A549 (cell line): ENCODE measurements around the gene SLC26A4. TPM values are rescaled to one million over a fixed set of nuclear protein-coding genes. Genes with fewer than 3 reads are reported as not detected.

ENCODE experiments used
- ATAC-seq, 2 experiments: fragments of 200-7000 bp in 1 of 2; fragments of >200 bp in 1 of 2; cut with Nextera tagmentation in 1 of 2; cut with Tn5 transposase in 1 of 2; 3 replicates each; pipeline versions ENCODE4 v1.8.0 to v1.9.1; 2018 to 2020; ENCODE audit warnings: mild to moderate bottlenecking in 1 of 2, moderate library complexity in 1 of 2
- CTCF ChIA-PET: fragments of 300-600 bp; sonication (Branson Sonifier 250); formaldehyde crosslinking; extraction: SDS; loops from one replicate; lab custom pipeline; 2021; ENCODE audit warnings: antibody characterized with exemption, inconsistent platforms; lab: Yijun Ruan, JAX
- POLR2A ChIA-PET: fragments of 350-600 bp; formaldehyde crosslinking; extraction: SDS; loops from one replicate; lab custom pipeline; 2021; ENCODE audit warnings: antibody characterized with exemption, inconsistent platforms; lab: Yijun Ruan, JAX
- DNase-seq, 2 experiments: peaks; one replicate each; pipeline versions ENCODE4 v3.0.0 to v3.0.0-alpha.2; 2011 to 2016; ENCODE audit warnings: low read depth in 1 of 2, low spot score in 1 of 2
- FAIRE-seq: peaks from 2 replicates; lab custom pipeline; 2011; peaks lifted over from hg19 to GRCh38; lab: Jason Lieb, UNC
- H3K27ac ChIP-seq, 2 experiments: fragments of >200 bp; sonication (Bioruptor Twin); formaldehyde crosslinking; 3 replicates each; pipeline ENCODE4 v1.5.1; 2016 to 2017
- H3K4me1 ChIP-seq: fragments of >200 bp; sonication (Bioruptor Twin); formaldehyde crosslinking; 3 replicates; pipeline ENCODE4 v1.6.1; 2016
- H3K4me2 ChIP-seq: fragments of >200 bp; sonication (Bioruptor Twin); formaldehyde crosslinking; 3 replicates; pipeline ENCODE4 v1.6.1; 2016
- H3K4me3 ChIP-seq: fragments of >200 bp; sonication (Bioruptor Twin); formaldehyde crosslinking; 3 replicates; pipeline ENCODE4 v1.5.1; 2016
- H3K9me3 ChIP-seq: fragments of >200 bp; sonication (Bioruptor Twin); formaldehyde crosslinking; 3 replicates; pipeline ENCODE4 v1.6.1; 2016
- CEBPB ChIP-seq, 2 experiments: fragments of >200 bp in 1 of 2; sonication (Bioruptor Twin) in 1 of 2; formaldehyde crosslinking in 1 of 2; IDR thresholded peaks; 2 replicates each; pipeline ENCODE4 v1.6.1; 2012 to 2016
- CHD2 ChIP-seq: fragments of 150-350 bp; IDR thresholded peaks from 2 replicates; pipeline ENCODE4 v1.6.1; 2014; ENCODE audit warnings: low read length; ENCODE audit not compliant: partially characterized antibody
- CTCF ChIP-seq: fragments of >200 bp; sonication (Bioruptor Twin); formaldehyde crosslinking; IDR thresholded peaks from 3 replicates; pipeline ENCODE4 v1.5.1; 2016
- EHMT2 ChIP-seq: fragments of 200-600 bp; sonication (generic); IDR thresholded peaks from 2 replicates; pipeline ENCODE4 v1.6.1; 2016; ENCODE audit warnings: antibody characterized with exemption, low read depth, mild to moderate bottlenecking, moderate library complexity
- ELK1 ChIP-seq: fragments of 150-350 bp; IDR thresholded peaks from 2 replicates; pipeline ENCODE4 v1.6.1; 2014; ENCODE audit warnings: low read depth, mild to moderate bottlenecking, low read length
- FOSB ChIP-seq: fragments of 250-450 bp; sonication (Bioruptor Pico); IDR thresholded peaks from 2 replicates; pipeline ENCODE4 v1.5.0; 2020; ENCODE audit warnings: mild to moderate bottlenecking, moderate library complexity
- GATA3 ChIP-seq: IDR thresholded peaks from 2 replicates; pipeline ENCODE4 v1.6.1; 2012; ENCODE audit warnings: borderline replicate concordance
- HDAC2 ChIP-seq: fragments of 200-600 bp; sonication (generic); IDR thresholded peaks from 2 replicates; pipeline ENCODE4 v1.6.1; 2016
- JUN ChIP-seq, 2 experiments: fragments of >200 bp; sonication (Bioruptor Twin); formaldehyde crosslinking; IDR thresholded peaks; 2 replicates in 1 of 2; 3 replicates in 1 of 2; pipeline ENCODE4 v1.6.1; 2016 to 2017
- JUNB ChIP-seq: fragments of >200 bp; sonication (Bioruptor Twin); formaldehyde crosslinking; IDR thresholded peaks from 2 replicates; pipeline ENCODE4 v1.6.1; 2016
- KDM1A ChIP-seq: fragments of 200-600 bp; sonication (generic); IDR thresholded peaks from 2 replicates; pipeline ENCODE4 v1.6.1; 2016; ENCODE audit warnings: low read depth, mild to moderate bottlenecking
- KDM5A ChIP-seq: fragments of 200-600 bp; sonication (generic); IDR thresholded peaks from 2 replicates; pipeline ENCODE4 v1.6.1; 2016; ENCODE audit warnings: antibody characterized with exemption, mild to moderate bottlenecking
- MAZ ChIP-seq: fragments of 150-350 bp; IDR thresholded peaks from 2 replicates; pipeline ENCODE4 v1.6.1; 2014; ENCODE audit warnings: antibody characterized with exemption, low read depth, low read length, borderline replicate concordance
- NFE2L2 ChIP-seq: fragments of 150-350 bp; conservative IDR thresholded peaks from 2 replicates; pipeline ENCODE4 v1.6.1; 2014; ENCODE audit warnings: low read length
- POLR2A ChIP-seq: IDR thresholded peaks from 2 replicates; pipeline ENCODE4 v1.6.1; 2012; ENCODE audit warnings: mild to moderate bottlenecking, low read length
- RCOR1 ChIP-seq: fragments of 150-350 bp; IDR thresholded peaks from 2 replicates; pipeline ENCODE4 v1.6.1; 2014; ENCODE audit warnings: antibody characterized with exemption, low read length, low read depth
- ZNF302 ChIP-seq: fragments of 250-450 bp; sonication (Bioruptor Pico); IDR thresholded peaks from 2 replicates; pipeline ENCODE4 v1.9.0; 2021; ENCODE audit warnings: inconsistent platforms, mild to moderate bottlenecking, moderate library complexity
- ZSCAN20 ChIP-seq: fragments of 250-450 bp; sonication (Bioruptor Pico); IDR thresholded peaks from 2 replicates; pipeline ENCODE4 v1.8.0; 2022; ENCODE audit warnings: mild to moderate bottlenecking, moderate library complexity
- WGBS: methylation state at CpG from one replicate; pipeline ENCODE4 v1.1.6; 2017; ENCODE audit errors: missing lambda C conversion rate; 5-methylcytosine and 5-hydroxymethylcytosine counted together
- polyA plus RNA-seq, 4 experiments: library from polyadenylated mRNA; depleted of rRNA in 3 of 4; stranded (reverse); fragments of >200 nt; fragmentation: RNase III in 1 of 4; extraction: RNeasy Plus Mini Kit Qiagen cat#74134 plus additional on column Dnase treatment in 1 of 4; gene quantifications; 2 replicates in 3 of 4; 3 replicates in 1 of 4; pipeline ENCODE4 v1.2.3, GENCODE V29; 2011 to 2017
- small RNA-seq, 6 experiments: library from RNA; depleted of rRNA; stranded (forward); fragments of <200 nt; gene quantifications; one replicate each; pipeline ENCODE3, GENCODE V24; 2012

The SLC26A4 gene
- polyA plus RNA-seq, 2 of the 4 experiments (the other 2 are of a cell fraction) = 0.21 to 0.43 TPM

GRCh38 chr7:107751113-107751512 is 90.5 kb downstream of the SLC26A4 start:
- H3K27ac ChIP-seq = no peak overlapping the region
- no peak for TF ChIP-seq ZNF302 (CRISPR knock-in tag)
- no peak for TF ChIP-seq JUN (IDR thresholded peaks at IDR 0.05)
- no peak for TF ChIP-seq NFE2L2
- no peak for TF ChIP-seq FOSB
- no peak for TF ChIP-seq ELK1
- TF ChIP-seq KDM5A = no peak
- H3K4me2 ChIP-seq = no peak overlapping the region
- FAIRE-seq (no peak), DNase-seq (no peak), ATAC-seq (no peak)
- 96% methylated on average over 7 of the region's 7 CpGs for WGBS
- ChIA-PET CTCF (no interaction called here), POLR2A (no interaction called here)
- no peaks in the 10 kb centered on the region for H3K9me3 ChIP-seq
- peaks cover 9% of the 10 kb centered on the region for H3K4me1 ChIP-seq
- no peak overlapping the region for H3K4me3 ChIP-seq

- Histone ChIP-seq H3K4me2 (no peak overlapping the region), H3K27ac (no peak overlapping the region), H3K4me1 (no peaks in the 10 kb centered on the region), H3K4me3 (no peak overlapping the region)
- 93% methylated on average over 2 of the region's 2 CpGs for WGBS
- ATAC-seq (no peak), FAIRE-seq (no peak), DNase-seq (no peak)
- POLR2A ChIA-PET = interaction anchor here (1.9 kb wide), 1 partner anchor 11 kb away, joined by 7 read pairs; the partner anchor contains the start of gene CBLL1
- CTCF ChIA-PET = no interaction called here
- TF ChIP-seq GATA3 (no peak), CHD2 (no peak), CTCF (0 out of 3 replicates have a peak, but pooled peaks have one; percentile 12), POLR2A (no peak)
- TF ChIP-seq, all 56 proteins: peak for 1
- H3K9me3 ChIP-seq = no peaks in the 10 kb centered on the region
These were observed 94.0 kb downstream of the SLC26A4 start for GRCh38 chr7:107754642-107755041.

DNA sequence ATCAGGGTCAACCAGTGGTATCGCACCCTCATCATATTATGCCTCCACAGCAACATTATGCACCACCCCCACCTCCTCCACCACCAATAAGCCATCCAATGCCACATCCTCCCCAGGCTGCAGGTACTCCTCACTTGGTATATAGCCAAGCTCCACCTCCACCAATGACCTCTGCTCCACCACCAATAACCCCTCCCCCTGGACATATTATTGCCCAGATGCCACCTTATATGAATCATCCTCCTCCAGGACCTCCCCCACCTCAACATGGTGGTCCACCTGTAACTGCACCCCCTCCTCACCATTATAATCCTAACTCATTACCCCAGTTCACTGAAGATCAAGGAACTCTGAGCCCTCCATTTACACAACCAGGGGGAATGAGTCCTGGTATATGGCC is 98.0 kb downstream of the SLC26A4 start:
- H3K4me2 ChIP-seq = no peak overlapping the region
- H3K9me3 ChIP-seq = no peaks in the 10 kb centered on the region
- WGBS = 87% methylated on average over 1 of the region's 1 CpG
- no peak for FAIRE-seq
- POLR2A ChIA-PET = interaction anchor here (1.1 kb wide), 1 partner anchor 15 kb away, joined by 3 read pairs; no protein-coding TSS in a partner anchor
- no peak for TF ChIP-seq EHMT2
- TF ChIP-seq HDAC2 = no peak
- TF ChIP-seq JUNB = no peak
- TF ChIP-seq ZSCAN20 (CRISPR knock-in tag) = no peak
- TF ChIP-seq CHD2 = no peak
- TF ChIP-seq RCOR1 = no peak
- TF ChIP-seq KDM1A = no peak
- ATAC-seq = no peak
- no peaks in the 10 kb centered on the region for H3K4me1 ChIP-seq
- CTCF ChIA-PET = interaction anchor here (1.2 kb wide), 1 partner anchor 16 kb away, joined by 3 read pairs; no protein-coding TSS in a partner anchor
- DNase-seq = no peak
- H3K27ac ChIP-seq = no peak overlapping the region
- no peak overlapping the region for H3K4me3 ChIP-seq

DNA sequence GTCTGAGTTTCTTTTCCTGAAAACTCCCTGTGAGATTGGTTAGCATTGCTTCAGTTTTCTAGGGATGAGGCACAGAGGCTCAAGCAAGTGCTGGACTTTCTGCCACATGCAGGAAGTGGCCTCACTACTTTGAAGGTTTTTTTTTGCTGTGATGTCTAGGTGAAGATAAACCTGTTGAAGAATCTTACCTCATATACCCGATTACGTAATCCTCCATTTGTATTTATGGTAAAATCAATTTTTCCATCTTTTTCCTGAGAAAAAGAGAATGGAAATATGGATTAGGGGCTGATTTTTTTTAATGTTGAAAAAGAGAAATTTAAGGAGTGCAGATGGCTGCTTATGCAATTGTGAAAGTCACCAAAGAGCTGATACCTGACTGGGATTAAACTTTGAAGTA is 106.8 kb downstream of the SLC26A4 start:
- no peak for DNase-seq
- no peak for ATAC-seq
- Histone ChIP-seq H3K4me1 (no peaks in the 10 kb centered on the region), H3K4me3 (no peak overlapping the region), H3K9me3 (no peaks in the 10 kb centered on the region), H3K27ac (no peak overlapping the region), H3K4me2 (no peak overlapping the region)
- ChIA-PET POLR2A (no interaction called here), CTCF (interaction anchor here (0.8 kb wide), 1 partner anchor 107 kb away, joined by 3 read pairs; no protein-coding TSS in a partner anchor)
- WGBS = 78% methylated on average over 2 of the region's 2 CpGs
- FAIRE-seq = no peak
- TF ChIP-seq CEBPB (IDR thresholded peaks at IDR 0.05) = peak in 1 of 2 experiments; percentile 38; a peak in 1 of 4 replicates
- no peak for TF ChIP-seq MAZ

Small RNA genes lying within 50 kb of the gene (small RNA-seq; reads per million reads assigned to genes)
- gene BANF1P5 = 0 reads per million in 6 experiments

Other genes with a start within 250 kb of the SLC26A4 start
- not detected in 2 replicates for gene GPR22, start 190.8 kb upstream of the SLC26A4 start, polyA plus RNA-seq (2011; rRNA removed)
- gene GPR22, start 190.8 kb upstream of the SLC26A4 start, polyA plus RNA-seq (2017; fragmentation: RNase III; extraction: RNeasy Plus Mini Kit Qiagen cat#74134 plus additional on column Dnase treatment) = not detected in 3 replicates
- 33.9 and 44.0 TPM in 2 replicates for gene COG5, start 96.9 kb upstream of the SLC26A4 start, polyA plus RNA-seq (2011; rRNA removed)
- gene COG5, start 96.9 kb upstream of the SLC26A4 start, polyA plus RNA-seq (2017; fragmentation: RNase III; extraction: RNeasy Plus Mini Kit Qiagen cat#74134 plus additional on column Dnase treatment) = 22.5 to 27.2 TPM (median 23.6 TPM) in 3 replicates
- gene DUS4L, start 96.9 kb upstream of the SLC26A4 start, polyA plus RNA-seq (2011; rRNA removed) = 13.6 and 17.4 TPM in 2 replicates
- 10.0 to 10.4 TPM (median 10.1 TPM) in 3 replicates for gene DUS4L, start 96.9 kb upstream of the SLC26A4 start, polyA plus RNA-seq (2017; fragmentation: RNase III; extraction: RNeasy Plus Mini Kit Qiagen cat#74134 plus additional on column Dnase treatment)
- 45.2 and 66.9 TPM in 2 replicates for gene BCAP29, start 80.6 kb upstream of the SLC26A4 start, polyA plus RNA-seq (2011; rRNA removed)
- gene BCAP29, start 80.6 kb upstream of the SLC26A4 start, polyA plus RNA-seq (2017; fragmentation: RNase III; extraction: RNeasy Plus Mini Kit Qiagen cat#74134 plus additional on column Dnase treatment) = 38.0 to 43.0 TPM (median 41.3 TPM) in 3 replicates
- 26.1 and 27.3 TPM in 2 replicates for gene CBLL1, start 83.3 kb downstream of the SLC26A4 start, polyA plus RNA-seq (2011; rRNA removed)
- gene CBLL1, start 83.3 kb downstream of the SLC26A4 start, polyA plus RNA-seq (2017; fragmentation: RNase III; extraction: RNeasy Plus Mini Kit Qiagen cat#74134 plus additional on column Dnase treatment) = 40.2 to 46.3 TPM (median 40.5 TPM) in 3 replicates
- not detected in 2 replicates for gene SLC26A3, start 142.4 kb downstream of the SLC26A4 start, polyA plus RNA-seq (2011; rRNA removed)
- gene SLC26A3, start 142.4 kb downstream of the SLC26A4 start, polyA plus RNA-seq (2017; fragmentation: RNase III; extraction: RNeasy Plus Mini Kit Qiagen cat#74134 plus additional on column Dnase treatment) = not detected in 3 replicates
- 168 and 179 TPM in 2 replicates for gene DLD, start 230.4 kb downstream of the SLC26A4 start, polyA plus RNA-seq (2011; rRNA removed)
- 122 to 129 TPM (median 125 TPM) in 3 replicates for gene DLD, start 230.4 kb downstream of the SLC26A4 start, polyA plus RNA-seq (2017; fragmentation: RNase III; extraction: RNeasy Plus Mini Kit Qiagen cat#74134 plus additional on column Dnase treatment)